OCI-LY1 (cell line): ENCODE data around the gene UCKL1.

ENCODE experiments used
- H2AFZ ChIP-seq: fragments of 200-600 bp; sonication (generic), shearing (Covaris generic); 2 replicates; pipeline ENCODE4 v1.6.0; 2014; ENCODE audit warnings: antibody characterized with exemption, mild to moderate bottlenecking, low read length
- H3F3A ChIP-seq: fragments of 200-600 bp; sonication (generic), shearing (Covaris generic); 2 replicates; pipeline ENCODE4 v1.6.0; 2014; ENCODE audit warnings: mild to moderate bottlenecking, antibody characterized with exemption, low read length, moderate library complexity; ENCODE audit not compliant: insufficient read depth
- H3K27ac ChIP-seq: fragments of 200-600 bp; sonication (generic); 2 replicates; pipeline ENCODE4 v1.5.1; 2014; ENCODE audit warnings: low read length, mixed run types, mild to moderate bottlenecking, low read depth; ENCODE audit not compliant: poor library complexity, severe bottlenecking
- H3K27me3 ChIP-seq: fragments of 200-600 bp; sonication (generic); 2 replicates; pipeline ENCODE4 v1.6.0; 2014; ENCODE audit warnings: antibody characterized with exemption, mild to moderate bottlenecking, low read length, moderate library complexity; ENCODE audit not compliant: insufficient read depth
- H3K36me3 ChIP-seq: fragments of 200-600 bp; sonication (generic); 2 replicates; pipeline ENCODE4 v1.6.1; 2014; ENCODE audit warnings: mild to moderate bottlenecking, antibody characterized with exemption, low read length, moderate library complexity, mixed read lengths; ENCODE audit not compliant: insufficient read depth
- H3K4me1 ChIP-seq: fragments of 200-600 bp; sonication (generic); 2 replicates; pipeline ENCODE4 v1.5.1; 2014; ENCODE audit warnings: mild to moderate bottlenecking, low read length, moderate library complexity; ENCODE audit not compliant: insufficient read depth, severe bottlenecking
- H3K4me2 ChIP-seq: fragments of 200-600 bp; sonication (generic), shearing (Covaris generic); 2 replicates; pipeline ENCODE4 v1.6.1; 2014; ENCODE audit warnings: low read length
- H3K4me3 ChIP-seq: fragments of 200-600 bp; sonication (generic); 2 replicates; pipeline ENCODE4 v1.5.1; 2014; ENCODE audit warnings: low read length, low read depth, mild to moderate bottlenecking, mixed read lengths; ENCODE audit not compliant: poor library complexity, severe bottlenecking
- H3K79me2 ChIP-seq: fragments of 200-600 bp; shearing (Covaris generic); 2 replicates; pipeline ENCODE4 v1.6.1; 2016; ENCODE audit warnings: mixed run types, low read length, mixed read lengths; ENCODE audit not compliant: insufficient read depth
- H3K9ac ChIP-seq: fragments of 200-600 bp; sonication (generic), shearing (Covaris generic); 2 replicates; pipeline ENCODE4 v1.6.1; 2014; ENCODE audit warnings: mild to moderate bottlenecking, low read length, mixed read lengths
- H3K9me2 ChIP-seq: fragments of 200-600 bp; sonication (generic), shearing (Covaris generic); 2 replicates; pipeline ENCODE4 v1.6.1; 2014; ENCODE audit warnings: low read depth, mild to moderate bottlenecking, low read length, mixed read lengths
- H3K9me3 ChIP-seq: fragments of 200-600 bp; shearing (Covaris generic); 2 replicates; pipeline ENCODE4 v1.6.1; 2014; ENCODE audit warnings: low read length, mixed read lengths
- H4K20me1 ChIP-seq: fragments of 200-600 bp; sonication (generic), shearing (Covaris generic); 2 replicates; pipeline ENCODE4 v1.6.0; 2016; ENCODE audit warnings: mild to moderate bottlenecking, low read length; ENCODE audit not compliant: insufficient read depth
- CTCF ChIP-seq: fragments of 200-600 bp; sonication (generic), shearing (Covaris generic); IDR thresholded peaks from 2 replicates; pipeline ENCODE4 v1.5.1; 2017; ENCODE audit warnings: mild to moderate bottlenecking, antibody characterized with exemption, low read length, moderate library complexity, mixed read lengths
- EZH2 ChIP-seq: fragments of 200-600 bp; sonication (generic), shearing (Covaris generic); IDR thresholded peaks from 2 replicates; pipeline ENCODE4 v1.8.0; 2017; ENCODE audit warnings: borderline replicate concordance, mixed run types, mild to moderate bottlenecking, antibody characterized with exemption, low read length, moderate library complexity, mixed read lengths

The UCKL1 gene

DNA sequence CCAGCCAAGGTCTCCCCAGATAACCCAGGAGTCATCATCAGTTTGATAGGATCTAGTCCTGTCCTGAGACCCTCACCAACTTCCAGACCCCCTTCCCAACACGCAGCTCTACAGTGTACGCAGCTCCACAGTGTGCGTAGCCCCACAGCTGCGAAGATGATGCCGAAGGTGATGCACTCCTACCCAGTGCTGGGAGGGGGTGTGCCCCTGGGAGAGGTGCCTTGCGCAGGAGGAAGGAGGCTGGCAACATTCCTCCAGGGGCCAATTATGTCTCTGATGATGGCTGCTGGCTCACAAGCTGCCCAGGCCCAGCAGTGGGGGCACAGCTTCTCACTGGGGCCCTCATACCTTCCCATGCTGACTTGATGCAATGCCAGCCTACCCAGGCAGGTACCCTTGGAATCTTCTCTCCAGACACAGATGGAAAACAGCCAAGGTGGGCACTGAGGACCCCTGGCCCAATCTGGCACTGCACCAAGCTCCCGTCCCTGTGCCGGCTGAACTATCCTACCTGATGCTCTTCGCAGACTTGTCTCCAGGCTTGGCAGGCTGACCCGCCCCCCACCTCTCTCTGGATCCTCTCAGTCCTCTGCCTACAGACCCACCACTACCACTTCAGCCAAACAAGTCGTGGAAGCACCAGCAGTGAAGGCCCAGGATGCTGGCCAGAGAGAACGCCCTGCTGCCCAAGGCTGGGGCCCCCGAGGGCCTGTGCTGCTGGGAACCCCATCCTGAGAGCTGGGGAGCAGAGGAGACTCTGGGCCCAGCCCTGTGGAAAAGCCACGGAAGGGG is 12.1 kb upstream of the UCKL1 start:
- H3K4me2 ChIP-seq = peak overlapping the region; percentile 98
- peaks cover 16% of the 10 kb centered on the region for H3K4me1 ChIP-seq
- H3F3A ChIP-seq = no peaks in the 10 kb centered on the region
- no peaks in the 10 kb centered on the region for H4K20me1 ChIP-seq
- H3K27me3 ChIP-seq = no peaks in the 10 kb centered on the region
- H3K9me3 ChIP-seq = no peaks in the 10 kb centered on the region
- peak overlapping the region; percentile 42 for H3K27ac ChIP-seq
- H3K9me2 ChIP-seq = no peaks in the 10 kb centered on the region
- no peaks in the 10 kb centered on the region for H3K79me2 ChIP-seq
- peaks cover 40% of the 10 kb centered on the region for H3K36me3 ChIP-seq
- no peak overlapping the region for H2AFZ ChIP-seq
- H3K4me3 ChIP-seq = peak overlapping the region; percentile 91
- no peak for TF ChIP-seq CTCF
- no peak for TF ChIP-seq EZH2
- peak overlapping the region; percentile 99 for H3K9ac ChIP-seq

- Histone ChIP-seq H3K4me1 (peaks cover 16% of the 10 kb centered on the region), H3K9me2 (no peaks in the 10 kb centered on the region), H3K9ac (no peak overlapping the region), H3F3A (no peaks in the 10 kb centered on the region), H3K4me3 (no peak overlapping the region), H3K36me3 (peaks cover 48% of the 10 kb centered on the region), H4K20me1 (no peaks in the 10 kb centered on the region), H3K9me3 (no peaks in the 10 kb centered on the region), H3K79me2 (no peaks in the 10 kb centered on the region), H3K27ac (no peak overlapping the region), H3K27me3 (no peaks in the 10 kb centered on the region), H2AFZ (no peak overlapping the region), H3K4me2 (no peak overlapping the region)
- no peak for TF ChIP-seq EZH2
- no peak for TF ChIP-seq CTCF
Measured at GRCh38 chr20:63967330-63968135, 11.3 kb upstream of the UCKL1 start.

GRCh38 chr20:63966944-63967322 is 10.7 kb upstream of the UCKL1 start:
- H3K9ac ChIP-seq = no peak overlapping the region
- H3K36me3 ChIP-seq = peaks cover 52% of the 10 kb centered on the region
- H4K20me1 ChIP-seq = no peaks in the 10 kb centered on the region
- no peak overlapping the region for H2AFZ ChIP-seq
- H3K27ac ChIP-seq = no peak overlapping the region
- H3K9me3 ChIP-seq = no peaks in the 10 kb centered on the region
- H3K79me2 ChIP-seq = no peaks in the 10 kb centered on the region
- H3F3A ChIP-seq = no peaks in the 10 kb centered on the region
- no peak overlapping the region for H3K4me3 ChIP-seq
- H3K4me2 ChIP-seq = no peak overlapping the region
- H3K27me3 ChIP-seq = no peaks in the 10 kb centered on the region
- no peaks in the 10 kb centered on the region for H3K9me2 ChIP-seq
- H3K4me1 ChIP-seq = peaks cover 16% of the 10 kb centered on the region
- TF ChIP-seq EZH2 (no peak), CTCF (no peak)
